NCI-H1436 (cell line): ENCODE results near the gene CARD19.
A peak's percentile ranks its signal among the peaks of the same experiment; 100 is the strongest.
"Not testable (repeated sequence)": the region's sequence is repeated elsewhere in the genome, so short reads cannot be mapped to it uniquely, and the experiment has no call there.

Source experiments
- DNase-seq: peaks from one replicate; lab custom pipeline; 2025; lab: John Stamatoyannopoulos, UW

Gene CARD19

DNA sequence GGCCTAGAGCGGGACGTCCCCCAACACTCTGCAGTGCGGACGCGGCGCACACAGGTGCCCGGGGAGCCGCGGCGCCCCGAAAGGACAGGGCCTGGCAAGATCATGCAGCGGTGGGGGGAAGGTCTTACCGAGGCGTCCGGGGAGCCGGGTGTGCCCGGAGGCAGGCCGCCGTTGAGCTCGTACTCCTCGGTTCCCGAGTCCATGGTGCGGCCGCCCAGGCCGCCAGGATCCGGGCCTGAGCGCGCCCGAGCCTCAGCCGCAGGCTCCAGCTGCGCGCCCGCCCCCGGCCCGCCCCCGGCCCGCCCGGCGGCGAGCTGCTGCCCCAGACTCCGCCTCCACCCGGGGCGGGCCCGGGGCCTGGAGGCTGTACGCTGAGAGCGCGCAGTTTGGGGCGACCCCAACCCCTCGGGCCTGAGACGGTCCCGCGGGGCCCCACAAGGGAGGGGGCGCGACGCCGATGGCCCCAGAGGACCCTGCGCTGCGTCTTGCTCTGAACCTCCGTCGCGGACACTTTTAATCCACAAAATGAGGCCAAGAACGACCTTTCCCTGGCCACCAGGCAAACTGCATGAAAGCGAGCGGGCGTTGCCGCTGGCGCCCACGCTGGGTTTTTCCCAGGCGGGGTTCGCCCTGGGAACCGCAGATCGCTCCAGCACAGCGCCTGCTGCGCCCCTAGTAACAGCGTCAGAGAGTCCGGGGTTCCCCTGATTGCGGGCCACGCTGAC is 38.2 kb downstream of the CARD19 start, which contains the start of gene NINJ1:
Gene NINJ1 (minus strand): TSS at position 237 of the 725 bp plus-strand sequence. CDS start 34 bp downstream, at position 203.
- peak; percentile 76 for DNase-seq

DNA sequence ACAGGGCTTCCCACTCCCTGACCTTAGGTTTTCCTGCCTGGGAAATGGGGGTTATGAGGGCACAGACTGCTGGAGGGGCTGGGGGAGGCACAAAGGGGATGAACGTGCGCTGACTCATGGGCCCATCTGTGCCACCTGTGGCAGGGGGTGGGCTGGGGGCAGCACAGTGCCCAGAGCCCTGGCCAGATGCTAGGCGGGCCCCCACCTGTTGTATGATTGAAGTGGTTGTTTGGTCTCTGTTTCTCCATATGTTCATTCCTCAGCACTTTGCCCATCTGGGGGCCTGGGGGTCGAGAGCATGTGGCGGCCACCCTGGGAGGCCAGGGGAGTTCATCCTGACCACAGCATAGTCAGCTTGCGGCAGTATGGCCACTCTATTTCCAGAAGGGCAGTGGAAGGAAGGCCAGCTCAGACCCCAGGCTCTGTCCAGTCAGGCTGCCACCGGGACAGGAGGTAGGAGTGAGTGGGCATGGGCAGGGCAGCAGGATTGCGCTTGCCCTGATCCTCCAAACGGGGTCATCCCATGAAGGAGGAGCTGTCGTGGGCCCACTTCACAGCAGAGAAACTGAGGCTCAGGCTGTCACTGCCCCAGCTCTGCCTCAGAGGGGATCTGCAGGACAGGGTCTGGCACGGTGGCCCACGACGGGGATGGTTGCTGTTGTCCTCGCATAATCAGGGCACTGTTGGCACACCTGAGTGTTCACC is 38.9 kb downstream of the CARD19 start:
- no peak for DNase-seq

DNA sequence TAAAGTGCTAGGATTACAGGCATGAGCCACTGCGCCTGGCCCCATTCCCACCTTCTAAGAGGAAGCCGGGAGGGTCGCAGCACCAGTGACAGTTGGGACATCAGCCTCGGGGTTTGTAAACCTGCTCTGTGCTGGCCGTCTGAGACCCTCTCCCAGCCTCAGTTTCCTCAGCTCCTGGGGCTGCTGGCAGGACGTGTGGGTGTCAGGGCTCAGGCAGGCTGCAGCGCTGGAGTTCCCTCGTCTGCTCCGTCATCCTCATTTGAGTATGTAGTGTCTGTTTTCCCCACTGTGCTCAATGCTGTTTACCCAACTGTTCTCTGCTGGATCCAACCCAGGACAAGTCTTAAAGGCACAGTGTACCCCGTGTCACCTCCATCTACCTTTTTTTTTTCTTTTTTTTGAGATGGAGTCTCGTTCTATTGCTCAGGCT is 40.0 kb downstream of the CARD19 start:
- DNase-seq: peak; percentile 12

- no peak for DNase-seq
Observed at GRCh38 chr9:93137362-93137761, 41.3 kb downstream of the CARD19 start.

DNA sequence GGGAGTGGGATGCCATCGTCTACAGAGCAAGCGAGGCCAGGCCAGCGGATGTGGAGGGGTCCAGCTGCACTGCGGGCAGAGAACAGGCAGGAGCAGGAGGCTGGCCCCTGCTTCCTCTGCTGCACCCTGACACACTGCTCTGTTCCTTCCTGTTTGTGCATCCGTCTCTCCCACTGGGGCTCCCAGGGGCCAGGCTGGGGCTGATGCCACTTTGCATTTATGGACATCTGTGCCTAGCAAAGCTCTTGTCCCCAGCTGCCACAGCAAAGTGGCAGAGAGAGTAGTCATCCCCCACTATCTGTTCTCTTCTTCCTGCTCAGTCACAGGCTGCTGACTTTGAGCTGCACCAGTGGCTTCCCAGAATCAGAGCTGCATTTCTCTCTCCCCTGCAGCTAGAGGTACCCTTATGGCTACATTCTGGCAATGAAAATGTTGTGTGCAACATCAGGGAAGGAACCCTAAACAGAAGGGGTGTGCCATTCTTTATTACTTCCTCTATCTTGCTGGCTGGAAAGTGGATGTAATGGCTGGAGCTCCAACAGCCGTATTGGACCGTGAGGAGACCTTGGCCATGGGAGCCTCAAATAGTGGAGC is 42.3 kb downstream of the CARD19 start:
- no peak for DNase-seq

DNA sequence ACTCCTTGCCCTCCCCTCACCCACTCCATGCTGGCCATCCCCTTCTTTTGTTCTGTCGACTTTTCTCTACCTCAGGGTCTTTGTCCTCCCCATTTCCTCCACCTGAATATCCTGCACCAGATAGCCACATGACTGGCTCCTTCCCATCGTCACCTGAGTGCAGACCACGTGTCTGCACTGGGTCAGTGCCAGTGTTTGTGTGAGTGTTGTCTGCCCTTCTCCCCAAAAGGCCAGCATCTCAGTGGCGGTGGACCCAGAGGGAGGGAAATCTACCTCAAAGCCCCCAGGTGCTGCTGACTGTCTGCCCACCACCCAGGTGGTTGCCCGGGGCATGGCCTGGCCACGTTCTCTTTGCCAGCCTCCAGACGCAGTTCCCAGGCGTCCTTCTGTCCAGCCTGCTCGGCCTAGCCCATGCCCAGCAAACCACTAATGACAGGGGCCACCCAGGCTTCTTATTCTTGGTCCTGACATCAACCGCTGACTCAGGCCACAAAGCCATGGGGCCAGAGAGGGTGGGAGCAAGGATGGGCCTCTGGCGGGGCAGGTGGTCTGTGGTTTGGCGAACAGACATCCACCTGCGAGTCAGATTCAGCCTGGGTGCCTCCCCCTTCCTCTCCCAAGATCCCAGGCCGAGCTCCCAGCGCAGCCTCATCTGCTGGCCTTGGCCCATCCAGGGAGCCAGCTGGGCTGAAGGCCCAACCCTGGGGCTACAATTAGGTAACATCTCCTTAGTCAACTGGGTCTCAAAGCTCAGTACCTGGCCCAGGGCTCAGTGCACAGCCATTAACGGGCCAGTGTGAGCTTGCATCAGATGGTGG is 43.6 kb downstream of the CARD19 start:
- DNase-seq: no peak

DNA sequence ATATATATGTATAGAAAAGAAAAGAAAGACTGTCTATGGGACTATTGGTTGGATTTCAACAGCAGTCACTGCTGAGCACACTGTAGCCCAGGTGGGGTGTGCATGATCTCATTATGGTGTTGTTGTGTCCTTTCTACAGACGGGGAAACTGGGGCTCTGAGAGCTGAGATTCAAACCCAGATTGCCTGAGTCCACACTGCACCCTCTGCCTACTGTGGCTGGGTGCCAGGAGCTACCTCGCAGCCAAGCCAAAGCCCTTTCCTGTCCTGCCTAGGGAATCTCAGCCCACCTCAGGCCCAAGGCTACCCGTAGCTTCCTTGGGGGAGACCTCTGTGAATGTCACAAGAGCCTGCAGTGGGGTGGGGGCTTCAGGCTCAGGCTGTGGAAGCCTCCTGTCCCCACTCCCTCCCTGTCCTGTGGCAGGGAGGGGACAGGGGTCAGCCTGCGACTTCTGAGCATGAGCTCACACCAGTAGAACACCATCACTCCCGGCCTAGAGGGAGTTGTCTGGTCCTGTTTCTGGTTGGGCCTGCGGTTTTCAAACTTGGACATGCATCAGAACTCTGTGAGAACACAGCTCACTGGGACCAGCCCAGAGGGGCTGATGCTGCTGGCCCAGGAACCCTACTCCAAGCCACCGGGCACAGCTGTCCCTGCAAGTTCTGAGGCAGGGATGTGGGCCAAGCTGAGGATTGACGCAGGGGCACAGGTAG is 45.9 kb downstream of the CARD19 start:
- DNase-seq: no peak

GRCh38 chr9:93143830-93144530 is 48.0 kb downstream of the CARD19 start:
- no peak for DNase-seq

- not testable (repeated sequence) for DNase-seq
Observed at GRCh38 chr9:93146696-93147095, 50.7 kb downstream of the CARD19 start.

DNA sequence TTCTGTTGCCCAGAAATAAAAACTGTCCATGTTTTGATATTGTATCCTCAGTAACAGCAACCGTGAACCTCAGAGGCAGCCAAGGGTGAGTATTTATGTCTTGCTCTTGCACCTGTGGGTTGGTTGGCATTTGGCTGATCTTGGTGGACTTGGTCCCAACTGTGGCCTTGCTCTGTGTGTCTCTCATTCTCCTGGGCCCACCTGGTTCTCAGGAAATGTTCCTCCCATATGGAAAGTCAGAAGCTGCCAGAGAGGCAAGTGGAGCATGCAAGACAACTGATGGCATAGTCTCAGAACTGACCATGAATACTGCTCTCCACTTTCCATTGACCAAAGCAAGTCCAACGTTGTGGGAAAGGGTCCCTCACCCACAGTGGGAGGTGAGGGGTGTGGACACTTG is 51.6 kb downstream of the CARD19 start:
- DNase-seq: no peak

- no peak for DNase-seq
Observed at GRCh38 chr9:93148721-93149120, 52.7 kb downstream of the CARD19 start.

DNA sequence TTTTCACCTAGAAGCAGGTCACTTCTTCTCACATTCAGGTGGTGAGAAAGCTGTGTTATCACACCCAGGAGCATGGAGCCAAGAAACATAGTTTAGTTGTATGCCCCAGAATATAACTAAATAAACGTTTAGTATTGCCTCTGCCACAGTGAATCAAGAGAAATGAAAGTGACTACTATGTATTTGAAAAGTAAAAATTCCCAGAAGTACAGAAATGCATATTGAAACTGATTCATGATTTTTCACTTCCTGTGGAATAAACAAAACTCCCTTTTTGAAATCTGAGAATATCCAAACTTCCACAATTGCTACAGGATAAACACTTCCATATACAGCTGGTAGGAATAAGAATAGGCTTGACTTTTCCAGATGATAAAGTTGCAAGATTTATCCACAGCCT is 53.3 kb downstream of the CARD19 start:
- DNase-seq: no peak

DNA sequence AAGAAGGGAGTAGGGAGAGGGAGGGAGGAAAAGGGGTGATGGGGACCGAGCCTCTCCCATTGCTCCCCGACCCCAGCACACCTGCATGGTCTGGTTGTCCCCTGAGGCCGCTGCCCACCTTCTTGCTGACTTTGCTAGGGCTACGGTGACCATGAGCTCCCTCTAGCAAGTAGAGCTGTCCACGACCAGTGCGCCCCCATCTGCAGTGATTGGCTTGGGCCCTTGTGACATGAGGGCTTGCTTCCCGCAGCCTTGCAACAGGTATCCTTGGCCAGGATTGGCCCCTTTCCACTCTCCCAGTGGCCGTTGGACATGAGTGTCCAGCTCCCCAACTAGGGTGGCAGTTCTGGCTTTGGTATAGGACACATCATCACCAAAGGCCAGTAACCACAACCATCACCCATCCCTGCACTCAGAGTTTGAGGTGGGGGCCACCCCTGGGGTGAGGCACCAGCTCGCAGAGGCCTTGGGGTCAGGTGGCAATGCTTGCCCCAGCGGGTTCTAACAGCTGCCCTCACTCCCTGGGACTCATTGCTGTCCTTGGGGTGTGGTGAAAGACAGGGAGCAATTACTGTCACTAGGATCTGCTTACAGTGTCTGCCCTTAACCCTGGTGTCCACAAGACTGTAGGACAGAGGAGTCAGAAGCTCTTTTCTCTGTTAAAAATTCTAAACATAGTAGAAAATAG is 55.2 kb downstream of the CARD19 start:
- DNase-seq: no peak

DNA sequence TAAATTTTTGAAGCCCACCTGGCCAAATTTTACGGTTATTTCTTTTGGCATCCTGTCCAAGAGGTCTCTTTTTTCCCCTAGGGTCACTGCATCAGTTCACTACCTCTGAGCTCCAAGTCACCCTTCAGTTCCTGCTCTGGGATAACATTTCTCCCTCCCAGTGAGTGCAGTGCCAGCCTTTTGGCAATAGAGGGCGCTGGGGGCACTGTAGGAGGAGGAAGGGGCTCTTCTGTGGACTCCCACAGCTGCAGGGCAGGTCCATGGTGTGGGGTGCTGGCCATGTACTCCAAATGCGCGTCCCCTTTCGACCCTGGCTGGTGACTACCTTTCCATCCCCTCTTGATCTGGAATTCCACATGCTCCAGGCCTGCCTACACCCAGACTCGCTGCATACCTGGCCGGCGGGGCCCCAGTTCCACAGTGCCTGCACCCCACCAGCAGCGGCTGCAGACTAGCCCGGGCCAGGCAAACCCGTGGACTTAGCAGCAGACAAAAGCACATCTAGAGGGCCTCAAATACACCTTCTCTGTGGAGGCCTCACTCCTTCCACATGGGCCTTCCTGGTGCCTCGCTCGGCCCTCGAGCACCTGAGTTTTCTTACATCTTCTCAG is 58.4 kb downstream of the CARD19 start:
- DNase-seq: peak; percentile 42

GRCh38 chr9:93155716-93156474 is 59.9 kb downstream of the CARD19 start:
- DNase-seq: no peak

GRCh38 chr9:93156475-93157008 is 60.5 kb downstream of the CARD19 start:
- DNase-seq: no peak

DNA sequence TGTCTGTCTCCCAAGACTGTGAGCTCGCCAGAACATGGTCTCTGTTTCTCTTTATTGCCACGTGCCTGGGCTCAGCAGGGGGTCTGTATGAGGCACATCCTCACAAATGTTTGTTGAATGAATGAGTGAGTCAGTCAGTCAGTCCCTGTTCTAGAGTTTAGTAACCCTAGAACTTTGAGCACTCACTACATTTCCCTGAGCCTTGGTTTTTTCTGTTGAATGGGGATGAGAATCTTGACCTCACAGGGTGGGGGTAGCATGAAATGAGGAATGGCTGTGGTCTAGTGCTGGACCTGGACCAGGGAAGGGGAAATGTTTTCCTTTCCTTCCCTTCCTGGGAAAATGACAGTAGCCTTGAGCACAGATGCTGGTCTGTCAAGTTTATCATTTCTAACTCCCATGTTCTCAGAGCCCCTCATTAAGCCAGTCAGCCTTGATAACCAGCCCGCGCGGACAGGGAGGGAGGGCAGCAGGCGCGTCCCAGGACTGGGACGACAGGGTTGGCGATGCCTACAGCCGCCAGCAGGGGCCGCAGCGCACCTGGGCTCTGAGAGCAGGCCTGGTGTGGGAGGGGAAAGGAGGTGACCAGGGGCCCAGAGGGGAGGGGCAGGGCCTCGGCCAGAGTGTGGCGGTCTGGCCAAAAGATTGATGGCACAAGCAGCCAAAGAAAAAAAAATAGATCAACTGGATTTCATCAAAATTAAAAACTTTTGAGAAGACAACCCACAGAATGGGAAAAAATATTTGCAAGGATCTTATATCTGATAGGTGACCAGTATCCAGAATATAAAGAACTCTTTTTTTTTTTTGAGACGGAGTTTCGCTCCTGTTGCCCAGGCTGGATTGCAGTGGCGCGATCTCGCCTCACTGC is 63.8 kb downstream of the CARD19 start:
- peak; percentile 73 for DNase-seq
